Measurements from ENCODE around the gene PYM1. TPM values are rescaled to one million over a fixed set of nuclear protein-coding genes. Genes with fewer than 3 reads are reported as not detected.

Gene PYM1
- total RNA-seq, 1 experiment from 2014 or later, result 58.9 TPM

GRCh38 chr12:55937981-55938380 is 10.3 kb upstream of the PYM1 start:
- WGBS (ENCODE audit: extremely low coverage, insufficient read length, low lambda C conversion rate), result no CpG with 5 or more reads among the region's 2 CpGs
- no peaks in the 10 kb centered on the region for H3K79me2 ChIP-seq (ENCODE audit: insufficient read depth, low read length)
- peak overlapping the region in 1 of 3 experiments; percentile 11; a peak in 1 of 7 replicates for H3K27ac Mint-ChIP-seq

More at GRCh38 chr12:55937981-55938380, 10.3 kb upstream of the PYM1 start:
- Mint-ChIP-seq H3K27me3 (ENCODE audit: low read depth) (peaks cover 15% of the 10 kb centered on the region), H3K36me3 (ENCODE audit: insufficient read depth in 1 of 3, low read depth in 3 of 3) (peaks cover 0 to 4% (median 0%) of the 10 kb centered on the region in 3 experiments; a peak in 3 of 7 replicates), H3K4me3 (no peak overlapping the region), H3K9me3 (no peaks in the 10 kb centered on the region), H3K4me1 (peaks cover 11 to 18% of the 10 kb centered on the region in 2 experiments)
- no peak overlapping the region for H2BK5ac ChIP-seq (ENCODE audit: insufficient read length, low read length)
- H2AFZ ChIP-seq (ENCODE audit: low read length), result no peak overlapping the region
- no peak overlapping the region for H2BK20ac ChIP-seq (ENCODE audit: low read depth, low read length, poor library complexity, severe bottlenecking)
- H3K56ac ChIP-seq (ENCODE audit: insufficient read length, low read depth, low read length), result no peak overlapping the region
- no peaks in the 10 kb centered on the region; the same call in 1 of the 2 replicates for H3K4me1 ChIP-seq (ENCODE audit: insufficient read depth, low read length)
- H3K79me1 ChIP-seq (ENCODE audit: insufficient read depth, low read depth, low read length, poor library complexity, severe bottlenecking), result no peaks in the 10 kb centered on the region
- no peak for DNase-seq
- H3K23me2 ChIP-seq (ENCODE audit: insufficient read length, low read depth, low read length, poor library complexity, severe bottlenecking), result no peaks in the 10 kb centered on the region
- no peak overlapping the region for H3K4ac ChIP-seq (ENCODE audit: low read depth, low read length)
- no peak overlapping the region for H2BK15ac ChIP-seq (ENCODE audit: low read depth, low read length)
- H3K9me3 ChIP-seq (ENCODE audit: control insufficient read depth, low read depth, low read length), result no peaks in the 10 kb centered on the region
- H3T11ph ChIP-seq (ENCODE audit: low read length), result no peak overlapping the region
- H2BK12ac ChIP-seq (ENCODE audit: insufficient read length, low read depth, low read length), result no peak overlapping the region
- H4K91ac ChIP-seq (ENCODE audit: insufficient read length, low read depth, low read length), result no peak overlapping the region
- no peak for TF ChIP-seq CTCF (conservative IDR thresholded peaks at IDR 0.05)
- H3K23ac ChIP-seq (ENCODE audit: insufficient read length, low read depth, low read length), result no peak overlapping the region
- H4K20me1 ChIP-seq (ENCODE audit: control insufficient read depth, insufficient read depth, insufficient read length), result no peaks in the 10 kb centered on the region
- H2BK120ac ChIP-seq (ENCODE audit: low read depth, low read length, poor library complexity, severe bottlenecking), result no peak overlapping the region
- H3K14ac ChIP-seq (ENCODE audit: insufficient read depth, low read length), result no peak overlapping the region
- no peak overlapping the region for H3K9ac ChIP-seq (ENCODE audit: extremely low read depth, insufficient read length, low read length)
- H4K5ac ChIP-seq (ENCODE audit: insufficient read length, low read depth, low read length), result no peak overlapping the region
- no peak overlapping the region for H4K8ac ChIP-seq (replicated peaks; ENCODE audit: insufficient read length, low read depth, low read length)
- no peak overlapping the region for H3K27ac ChIP-seq (ENCODE audit: insufficient read length, low read depth, low read length)
- H2AK5ac ChIP-seq (ENCODE audit: insufficient read length, low read length), result no peak overlapping the region
- H3K27me3 ChIP-seq (ENCODE audit: insufficient read depth, low read length), result no peaks in the 10 kb centered on the region; the same call in 1 of the 2 replicates
- H3K4me2 ChIP-seq (ENCODE audit: insufficient read depth, insufficient read length, low read length), result no peak overlapping the region
- H3K18ac ChIP-seq (ENCODE audit: insufficient read length, low read depth, low read length), result no peak overlapping the region
